Ovary (tissue), 9 donors: Measurements from ENCODE around the gene KCNB1. TPM values are rescaled to one million over a fixed set of nuclear protein-coding genes. Genes with fewer than 3 reads are reported as not detected.

Experiments
- DNase-seq, 5 donors: peaks; one replicate each; pipeline ENCODE4 v3.0.0-alpha.2; 2019 to 2020
- H3K27ac ChIP-seq, 2 donors: fragments of 200-600 bp; one replicate each; pipeline versions ENCODE4 v1.5.1 to v1.8.0; 2019 to 2022
- H3K27me3 ChIP-seq: fragments of 200-600 bp; one replicate; pipeline ENCODE4 v1.8.0; 2022
- H3K36me3 ChIP-seq: fragments of 200-600 bp; sonication (generic); one replicate; pipeline ENCODE4 v1.5.1; 2019
- H3K4me1 ChIP-seq: one replicate; pipeline ENCODE4 v1.8.1; 2013; ENCODE audit warnings: mild to moderate bottlenecking, moderate library complexity; ENCODE audit not compliant: insufficient read depth
- H3K4me3 ChIP-seq: fragments of 200-600 bp; sonication (generic); one replicate; pipeline ENCODE4 v1.5.1; 2017
- H3K9me3 ChIP-seq, 2 donors: fragments of 200-600 bp in 1 of 2; sonication (generic) in 1 of 2; one replicate each; pipeline versions ENCODE4 v1.5.1 to v1.8.1; 2013 to 2019; ENCODE audit warnings: mild to moderate bottlenecking in 1 of 2, moderate library complexity in 1 of 2
- CTCF ChIP-seq, 3 donors: fragments of 450-650 bp in 2 of 3; fragments of 200-600 bp in 1 of 3; IDR thresholded peaks; one replicate each; pipeline versions ENCODE4 v1.5.1 to v1.8.0; 2016 to 2022; ENCODE audit warnings: antibody characterized with exemption in 3 of 3, mild to moderate bottlenecking in 1 of 3
- EP300 ChIP-seq: sonication (generic); formaldehyde crosslinking; IDR thresholded peaks from one replicate; pipeline ENCODE4 v1.6.1; 2017; ENCODE audit warnings: antibody characterized with exemption
- POLR2A ChIP-seq: fragments of 450-650 bp; IDR thresholded peaks from one replicate; pipeline ENCODE4 v1.6.1; 2017; ENCODE audit warnings: antibody characterized with exemption, mild to moderate bottlenecking, moderate library complexity
- WGBS, 3 donors: extraction: QIAGEN DNeasy Blood & Tissue Kit in 1 of 3; methylation state at CpG; one replicate each; pipeline versions ENCODE4 v1.1.5 to v1.1.7; 2013 to 2017; 5-methylcytosine and 5-hydroxymethylcytosine counted together
- intact Hi-C, 4 donors: fragments of 100-400 bp; cut with DNase I; formaldehyde crosslinking; loops; one replicate each; pipeline versions ENCODE4 v1.11.0 to v1.15.1; 2022 to 2023
- polyA plus RNA-seq, 2 donors: library from polyadenylated mRNA; stranded (reverse); fragments of 200-250 nt in 1 of 2; fragments of 350-450 nt in 1 of 2; fragmentation: Illumina TruSeq in 1 of 2; extraction: RNeasy Lipid Tissue Mini Kit (QIAGEN cat#74804) in 1 of 2; gene quantifications; one replicate each; pipeline ENCODE4 v1.2.3, GENCODE V29; 2013 to 2014
- total RNA-seq, 7 donors: library from RNA; depleted of rRNA in 2 of 7; stranded (reverse); fragments of >200 nt in 2 of 7; fragmentation: NEBNext Ultra II Directional in 3 of 7; extraction: Animal tissue kit (Norgen Biotek cat#: 25700) in 3 of 7; gene quantifications; one replicate each; pipeline versions ENCODE4 v1.1.0 to v1.2.4, GENCODE V29; 2016 to 2023
- donor health status: DM: no; HTN: no; CAD: no; lungs with moderate emphysema.
- donor health status: DM: no; HTN: no; CAD: no.
- donor health status: Bipolar disorder and iron deficiency.
- donor health status: DM: yes; HTN: yes; CAD: no.
- donor health status: DM: no; HTN: no; CAD: no.
- donor health status: DM: yes; HTN: yes; CAD: no.

KCNB1 gene
- total and polyA plus RNA-seq, 9 donors: 0.12 to 5.4 (median 1.3) TPM

- Histone ChIP-seq H3K27me3 (no peaks in the 10 kb centered on the region), H3K9me3 (no peaks in the 10 kb centered on the region), H3K4me1 (peaks cover 7% of the 10 kb centered on the region), H3K27ac (no peak overlapping the region), H3K4me3 (no peak overlapping the region), H3K36me3 (no peaks in the 10 kb centered on the region)
- DNase-seq: peak; percentile 53 to 85 (median 65)
- 30 to 37% (median 33%) methylated on average over 16 of the region's 16 CpGs for WGBS, 3 donors
- TF ChIP-seq POLR2A: no peak
- no peak for TF ChIP-seq EP300
- no peak for TF ChIP-seq CTCF (IDR thresholded peaks at IDR 0.05)
- intact Hi-C loops: no loop called here
These were observed 97.7 kb downstream of the KCNB1 start for GRCh38 chr20:49384437-49385434.

GRCh38 chr20:49381558-49382493 is 100.6 kb downstream of the KCNB1 start:
- Histone ChIP-seq H3K27ac (no peak overlapping the region), H3K36me3 (no peaks in the 10 kb centered on the region), H3K27me3 (no peaks in the 10 kb centered on the region), H3K4me3 (no peak overlapping the region), H3K9me3 (no peaks in the 10 kb centered on the region), H3K4me1 (peaks cover 7% of the 10 kb centered on the region)
- DNase-seq: peak; percentile 77 to 95 (median 89)
- no peak for TF ChIP-seq POLR2A
- no peak for TF ChIP-seq EP300
- no peak for TF ChIP-seq CTCF (IDR thresholded peaks at IDR 0.05)
- 38 to 48% (median 40%) methylated on average over 13 to 14 of the region's 14 CpGs for WGBS, 3 donors
- intact Hi-C loops: no loop called here

- WGBS, 3 donors: 40 to 57% (median 45%) methylated on average over 6 of the region's 6 CpGs
- no peaks in the 10 kb centered on the region for H3K36me3 ChIP-seq
- DNase-seq: no peak
- H3K9me3 ChIP-seq: no peaks in the 10 kb centered on the region
- no peak overlapping the region for H3K4me3 ChIP-seq
- intact Hi-C loops: no loop called here
- no peak overlapping the region for H3K27ac ChIP-seq
- H3K27me3 ChIP-seq: no peaks in the 10 kb centered on the region
- TF ChIP-seq CTCF (IDR thresholded peaks at IDR 0.05) (no peak), EP300 (no peak), POLR2A (no peak)
- H3K4me1 ChIP-seq: peaks cover 7% of the 10 kb centered on the region
These were observed 102.1 kb downstream of the KCNB1 start for GRCh38 chr20:49380337-49380780.

- Histone ChIP-seq H3K27ac (no peak overlapping the region), H3K36me3 (no peaks in the 10 kb centered on the region), H3K9me3 (no peaks in the 10 kb centered on the region), H3K4me1 (peaks cover 7% of the 10 kb centered on the region), H3K4me3 (no peak overlapping the region), H3K27me3 (no peaks in the 10 kb centered on the region)
- WGBS, 3 donors: 77 to 85% (median 84%) methylated on average over 7 of the region's 7 CpGs
- TF ChIP-seq EP300: no peak
- TF ChIP-seq CTCF (IDR thresholded peaks at IDR 0.05): no peak
- intact Hi-C loops: no loop called here
- no peak for DNase-seq
These were observed 103.1 kb downstream of the KCNB1 start for GRCh38 chr20:49379338-49379737.
